ENCODE measurements around the gene IL32.
A peak's percentile ranks its signal among the peaks of the same experiment; 100 is the strongest.
"Not testable (repeated sequence)": the region's sequence is repeated elsewhere in the genome, so short reads cannot be mapped to it uniquely, and the experiment has no call there.

IL32 gene

DNA sequence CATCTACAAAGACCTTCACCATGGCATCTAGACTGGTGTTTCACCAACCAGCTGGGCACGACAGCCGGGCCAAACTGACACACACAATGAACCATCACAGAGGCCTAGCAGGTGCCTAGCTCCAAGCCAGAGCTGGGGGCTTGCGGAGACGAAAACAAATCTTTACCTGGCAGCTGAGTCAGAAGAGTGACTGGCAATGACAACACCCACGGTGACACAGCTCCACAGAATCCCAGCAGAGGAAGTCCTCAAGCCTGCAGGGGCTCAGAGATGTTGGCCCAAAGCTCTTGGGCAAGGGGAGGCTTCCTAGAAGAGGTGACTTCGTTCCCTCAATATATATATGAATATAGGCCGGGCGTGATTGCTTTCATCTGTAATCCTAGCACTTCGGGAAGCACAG lies 13.9 kb upstream of the IL32 start:
- no peak for DNase-seq (ENCODE audit: low spot score)

DNA sequence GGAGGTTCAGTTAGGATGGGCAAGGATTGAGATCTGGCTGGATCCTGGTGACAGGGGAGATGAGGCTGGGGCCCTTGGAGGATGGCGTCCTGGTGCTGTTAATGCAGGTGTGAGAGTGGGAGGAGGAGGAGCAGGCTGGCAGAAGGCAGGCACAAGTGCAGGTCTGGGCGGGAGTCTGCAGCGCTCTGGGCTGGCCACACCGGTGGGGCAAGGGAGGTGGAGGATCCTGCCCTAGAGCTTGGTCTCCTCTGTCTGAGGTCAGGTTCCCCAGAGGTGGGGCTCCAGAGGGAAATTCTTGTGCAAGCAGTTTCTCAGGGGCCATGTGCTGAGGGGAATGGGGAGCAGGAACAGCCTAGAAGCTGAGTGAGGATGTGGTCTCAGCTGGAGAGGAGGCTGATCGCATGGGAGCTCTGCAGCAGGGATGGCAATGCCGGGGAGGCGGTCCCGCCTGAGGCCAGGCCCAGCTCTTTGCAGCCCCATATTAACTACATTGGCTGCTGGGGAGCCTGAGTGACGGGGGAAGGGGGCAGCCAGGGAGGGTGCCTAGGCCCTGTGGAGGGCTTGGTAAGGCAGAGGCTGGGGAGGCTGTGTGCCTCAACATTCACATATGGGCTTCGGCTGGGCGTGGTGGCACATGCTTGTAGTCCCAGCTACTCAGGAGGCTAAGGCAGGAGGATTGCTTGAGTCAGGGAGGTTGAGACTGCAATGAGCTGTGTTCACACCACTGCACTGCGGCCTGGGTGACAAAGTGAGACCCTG lies 12.7 kb upstream of the IL32 start:
- DNase-seq (ENCODE audit: low spot score): not testable (repeated sequence)

DNA sequence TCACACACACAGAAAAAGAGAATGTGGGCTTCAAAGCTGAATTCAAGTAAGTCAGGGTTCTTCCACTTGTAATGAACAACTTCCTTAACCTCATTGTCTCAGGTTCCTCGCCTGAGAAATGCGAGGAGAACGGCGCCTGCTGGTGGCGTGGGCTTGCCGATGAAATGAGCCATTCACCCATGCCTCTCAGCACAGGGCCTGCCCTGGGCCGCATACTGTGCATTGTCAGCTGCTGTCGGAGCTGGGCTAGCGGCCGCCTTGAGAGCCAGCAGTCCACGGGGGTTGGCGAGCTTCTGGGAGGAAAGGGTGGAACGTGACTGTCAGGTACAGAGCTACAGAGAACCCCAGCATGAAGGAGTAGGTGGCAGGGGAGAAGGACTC lies 12.1 kb upstream of the IL32 start:
- DNase-seq (ENCODE audit: low spot score): not testable (repeated sequence)

DNA sequence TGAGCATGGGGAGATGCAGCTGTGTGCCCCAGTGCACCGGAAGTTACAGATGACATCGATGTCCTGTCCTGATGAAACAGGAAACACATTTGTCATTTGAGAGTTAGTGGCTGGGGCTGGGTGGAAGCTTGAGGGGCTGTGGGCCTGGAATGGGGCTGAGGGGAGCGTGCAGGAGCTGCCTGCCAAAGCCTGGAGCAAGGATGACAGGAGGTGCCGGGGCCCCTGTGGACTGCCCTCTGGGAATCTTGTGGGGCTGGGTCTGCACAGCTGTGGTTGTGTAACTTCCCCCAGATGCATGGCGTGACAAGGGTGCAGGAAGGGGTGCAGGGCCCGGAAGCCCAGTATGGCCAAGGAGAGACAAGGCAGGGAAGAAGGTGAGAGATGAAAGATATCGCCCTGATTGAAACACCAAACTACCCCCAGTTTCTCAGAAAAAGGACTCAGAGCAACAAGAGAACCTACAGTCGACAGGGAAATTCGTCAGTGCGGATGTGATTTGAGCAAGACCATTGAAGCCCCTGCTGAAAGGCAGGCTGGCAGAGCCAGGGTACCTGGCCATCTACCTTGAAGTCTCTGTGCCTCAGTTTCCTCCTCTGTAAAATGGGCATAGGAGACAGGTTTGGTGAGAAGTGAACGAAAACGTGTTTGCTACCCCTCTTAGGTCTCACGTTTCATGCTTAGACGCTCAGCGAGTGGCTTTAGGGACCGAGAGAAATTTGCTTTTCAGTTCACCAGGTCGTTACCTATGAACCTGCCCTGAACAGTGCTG lies 10.3 kb upstream of the IL32 start:
- no peak for DNase-seq (ENCODE audit: low spot score)

DNA sequence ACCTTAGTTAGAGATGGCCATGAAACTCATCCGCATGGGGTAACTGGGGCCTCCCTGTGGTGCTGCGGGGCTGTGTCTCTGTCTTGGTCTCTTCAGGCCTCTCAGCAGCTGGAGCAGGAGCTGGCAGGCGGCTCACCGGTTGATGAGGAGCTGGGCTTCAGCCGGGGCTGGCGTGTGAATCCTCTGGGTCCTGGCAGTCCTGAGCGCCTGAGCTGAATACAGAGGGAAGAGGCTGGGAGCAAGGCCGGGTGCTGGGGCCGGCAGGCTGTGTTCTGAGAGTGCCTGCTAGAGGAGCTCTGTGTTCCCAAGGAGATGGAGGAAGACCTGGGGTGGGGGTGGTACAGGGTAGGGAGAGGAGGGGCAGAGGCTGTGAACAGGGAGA lies 9.7 kb upstream of the IL32 start:
- peak; percentile 13 for DNase-seq (ENCODE audit: low spot score)

DNA sequence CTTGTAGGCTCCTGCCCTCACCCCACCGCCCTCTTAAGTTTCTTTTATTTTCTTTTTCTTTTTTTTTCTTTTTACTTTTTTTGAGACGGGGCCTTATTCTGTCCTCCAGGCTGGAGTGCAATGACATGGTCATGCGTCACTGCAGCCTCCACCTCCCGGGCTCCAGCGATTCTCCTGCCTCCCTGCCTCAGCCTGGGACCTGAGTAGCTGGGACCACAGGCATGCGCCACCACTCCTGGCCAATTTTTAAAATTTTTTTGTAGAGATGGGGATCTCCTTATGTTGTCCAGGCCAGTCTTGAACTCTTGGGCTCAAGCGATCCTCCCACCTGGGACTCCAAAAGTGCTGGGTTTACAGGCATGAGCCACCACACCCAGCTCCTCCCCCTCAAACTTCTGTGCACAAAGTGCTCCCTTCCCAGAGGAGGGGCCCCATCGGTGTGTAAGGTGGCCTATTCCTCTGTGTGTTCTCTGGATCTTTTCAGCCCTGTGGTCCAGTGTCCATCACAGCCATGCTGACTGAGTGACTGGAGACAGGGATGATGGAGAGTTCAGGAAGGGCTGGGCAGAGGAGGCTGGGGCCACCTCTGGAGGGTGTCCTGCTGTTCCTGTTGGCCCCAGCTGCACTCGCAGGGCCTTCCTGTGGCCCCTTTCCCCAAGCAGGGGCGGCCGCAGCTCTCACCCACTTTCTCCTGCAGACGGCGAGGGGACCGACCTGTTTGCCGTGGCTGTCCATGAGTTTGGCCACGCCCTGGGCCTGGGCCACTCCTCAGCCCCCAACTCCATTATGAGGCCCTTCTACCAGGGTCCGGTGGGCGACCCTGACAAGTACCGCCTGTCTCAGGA lies 8.9 kb upstream of the IL32 start:
- peak; percentile 3 for DNase-seq (ENCODE audit: low spot score)

DNA sequence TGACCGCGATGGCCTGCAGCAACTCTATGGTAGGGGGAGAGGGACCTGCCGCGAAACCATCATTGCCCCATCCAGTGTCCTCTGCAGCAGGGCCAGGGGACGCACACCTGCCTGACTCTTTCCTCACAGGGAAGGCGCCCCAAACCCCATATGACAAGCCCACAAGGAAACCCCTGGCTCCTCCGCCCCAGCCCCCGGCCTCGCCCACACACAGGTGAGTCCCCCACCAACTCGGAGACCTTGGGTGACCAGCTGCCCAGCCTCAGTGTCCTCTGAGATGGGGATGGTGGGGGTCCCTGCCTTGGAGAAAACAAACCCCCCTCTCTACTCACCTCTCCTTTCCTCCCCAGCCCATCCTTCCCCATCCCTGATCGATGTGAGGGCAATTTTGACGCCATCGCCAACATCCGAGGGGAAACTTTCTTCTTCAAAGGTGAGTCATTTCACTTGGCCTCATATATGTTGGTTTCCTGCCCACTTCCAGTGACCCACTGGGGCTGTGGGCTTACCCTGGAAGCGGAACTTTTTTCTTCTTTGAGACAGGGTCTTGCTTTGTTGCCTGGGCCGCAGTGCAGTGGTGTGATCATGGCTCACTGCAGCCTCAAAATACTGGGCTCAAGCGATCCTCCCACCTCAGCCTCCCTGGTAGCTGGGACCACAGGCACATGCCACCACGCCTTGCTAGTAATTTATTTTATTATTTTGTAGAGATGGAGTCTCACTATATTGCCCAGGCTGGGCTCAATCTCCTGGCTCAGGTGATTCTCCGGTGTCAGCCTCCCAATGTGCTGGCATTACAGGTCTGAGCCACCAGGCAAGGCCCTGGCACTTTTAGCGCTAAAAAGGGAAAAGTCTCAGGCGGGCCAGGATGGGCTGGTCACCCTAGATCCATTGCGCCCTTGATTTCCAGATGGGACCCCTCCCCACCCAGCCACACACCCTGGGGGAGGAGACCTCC lies 8.0 kb upstream of the IL32 start:
- no peak for DNase-seq (ENCODE audit: low spot score)

DNA sequence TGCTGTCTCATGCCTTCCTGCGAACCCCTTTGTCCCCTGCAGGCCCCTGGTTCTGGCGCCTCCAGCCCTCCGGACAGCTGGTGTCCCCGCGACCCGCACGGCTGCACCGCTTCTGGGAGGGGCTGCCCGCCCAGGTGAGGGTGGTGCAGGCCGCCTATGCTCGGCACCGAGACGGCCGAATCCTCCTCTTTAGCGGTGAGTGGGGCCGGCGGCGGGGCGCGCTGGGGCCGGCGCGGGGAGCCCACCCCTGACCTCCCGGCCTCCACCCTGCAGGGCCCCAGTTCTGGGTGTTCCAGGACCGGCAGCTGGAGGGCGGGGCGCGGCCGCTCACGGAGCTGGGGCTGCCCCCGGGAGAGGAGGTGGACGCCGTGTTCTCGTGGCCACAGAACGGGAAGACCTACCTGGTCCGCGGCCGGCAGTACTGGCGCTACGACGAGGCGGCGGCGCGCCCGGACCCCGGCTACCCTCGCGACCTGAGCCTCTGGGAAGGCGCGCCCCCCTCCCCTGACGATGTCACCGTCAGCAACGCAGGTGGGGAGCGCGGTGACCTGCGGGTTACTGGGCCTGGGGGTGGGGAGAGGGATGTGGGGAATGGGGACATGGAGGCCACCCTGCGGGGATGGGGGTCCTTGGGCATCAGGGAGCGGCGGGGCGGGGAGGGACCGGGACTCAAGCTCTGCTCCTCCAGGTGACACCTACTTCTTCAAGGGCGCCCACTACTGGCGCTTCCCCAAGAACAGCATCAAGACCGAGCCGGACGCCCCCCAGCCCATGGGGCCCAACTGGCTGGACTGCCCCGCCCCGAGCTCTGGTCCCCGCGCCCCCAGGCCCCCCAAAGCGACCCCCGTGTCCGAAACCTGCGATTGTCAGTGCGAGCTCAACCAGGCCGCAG lies 7.1 kb upstream of the IL32 start:
- DNase-seq (ENCODE audit: low spot score): peak; percentile 75

DNA sequence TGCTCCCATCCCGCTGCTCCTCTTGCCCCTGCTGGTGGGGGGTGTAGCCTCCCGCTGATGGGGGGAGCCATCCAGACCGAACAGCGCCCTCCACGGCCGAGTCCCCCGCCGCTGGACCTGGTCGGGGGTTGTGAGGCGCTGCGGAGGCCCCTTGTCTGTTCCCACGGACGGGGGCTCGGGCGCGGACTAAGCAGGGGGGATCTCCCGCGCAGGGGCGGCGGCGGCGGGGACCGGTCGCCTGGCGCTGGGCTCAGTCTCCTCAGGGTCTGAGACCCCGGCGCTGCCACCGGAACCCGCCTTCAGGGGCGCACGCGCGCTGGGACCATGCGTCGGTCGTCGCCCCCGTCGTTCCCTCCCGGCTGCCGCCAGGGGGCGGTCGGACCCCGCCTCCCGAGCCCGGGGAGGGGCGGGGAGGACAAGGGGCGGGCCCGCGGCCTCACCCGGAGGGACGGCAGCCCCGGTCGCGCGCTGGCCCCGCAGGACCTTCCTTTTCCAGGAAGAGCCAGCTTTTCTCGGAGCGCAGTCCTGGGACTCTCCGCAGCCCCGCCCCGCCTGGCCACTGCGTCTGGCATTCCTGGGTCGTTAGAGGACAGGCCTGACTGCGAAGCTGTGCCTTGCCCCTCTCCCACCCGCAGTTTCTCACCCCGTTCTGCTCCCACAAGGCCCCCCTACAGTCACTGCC lies 6.3 kb upstream of the IL32 start:
- peak; percentile 97 for DNase-seq (ENCODE audit: low spot score)

DNA sequence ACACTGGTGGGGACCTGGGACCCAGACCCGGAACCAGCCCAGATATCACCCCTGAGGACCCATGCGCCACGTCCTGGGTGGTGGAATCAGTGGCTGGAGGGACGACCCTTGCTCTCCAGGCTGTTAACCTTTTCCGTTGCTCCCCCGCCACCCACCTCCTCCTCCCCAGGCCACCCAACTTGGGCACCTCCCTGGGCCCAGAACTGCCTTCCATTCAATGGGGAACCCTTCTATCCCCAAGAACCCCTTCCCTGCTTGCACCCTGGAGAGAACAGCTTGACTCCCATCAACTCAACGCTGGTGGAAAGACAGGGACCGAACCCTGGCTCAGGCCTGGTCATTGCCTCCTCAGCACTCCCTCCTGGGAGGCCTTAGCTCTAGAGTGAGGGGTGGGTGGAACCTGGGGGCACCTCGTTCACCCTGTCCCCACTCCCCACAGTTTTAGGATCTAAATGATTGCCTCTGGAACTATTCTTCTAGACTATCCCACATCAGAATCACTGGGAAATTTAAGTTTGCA lies 5.7 kb upstream of the IL32 start:
- DNase-seq (ENCODE audit: low spot score): no peak

DNA sequence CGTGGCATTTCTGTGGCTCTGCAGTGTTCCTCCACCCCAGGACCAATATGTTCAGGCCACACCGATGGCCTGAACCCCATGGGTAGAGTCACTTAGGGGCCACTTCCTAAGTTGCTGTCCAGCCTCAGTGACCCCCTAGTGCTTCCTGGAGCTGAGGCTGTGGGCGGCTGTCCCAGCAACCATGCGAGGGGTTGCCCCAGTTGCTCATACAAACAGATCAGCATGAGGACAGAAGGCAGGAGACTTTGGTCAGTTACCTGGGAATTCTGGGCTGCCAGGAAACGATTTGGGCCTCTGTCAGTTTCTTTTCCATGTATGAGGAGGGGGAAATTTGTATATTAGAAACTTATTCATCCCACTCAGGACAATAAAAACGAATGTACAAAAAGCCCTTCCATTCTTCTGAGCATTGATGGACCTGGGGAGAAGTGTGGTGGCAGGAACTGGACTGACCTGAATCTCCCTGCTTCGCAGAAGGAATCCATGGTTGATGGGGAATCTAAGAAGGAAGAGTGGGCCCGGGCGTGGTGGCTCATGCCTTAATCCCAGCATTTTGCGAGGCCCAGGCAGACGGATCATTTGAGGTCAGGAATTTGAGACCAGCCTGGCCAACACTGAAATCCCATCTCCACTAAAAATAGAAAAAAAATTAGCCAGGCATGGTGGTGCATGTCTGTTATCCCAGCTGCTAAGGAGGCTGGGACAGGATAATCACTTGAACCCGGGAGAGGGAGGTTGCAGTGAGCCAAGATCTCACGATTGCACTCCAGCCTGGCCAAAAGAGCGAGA lies 4.9 kb upstream of the IL32 start:
- DNase-seq (ENCODE audit: low spot score): no peak

DNA sequence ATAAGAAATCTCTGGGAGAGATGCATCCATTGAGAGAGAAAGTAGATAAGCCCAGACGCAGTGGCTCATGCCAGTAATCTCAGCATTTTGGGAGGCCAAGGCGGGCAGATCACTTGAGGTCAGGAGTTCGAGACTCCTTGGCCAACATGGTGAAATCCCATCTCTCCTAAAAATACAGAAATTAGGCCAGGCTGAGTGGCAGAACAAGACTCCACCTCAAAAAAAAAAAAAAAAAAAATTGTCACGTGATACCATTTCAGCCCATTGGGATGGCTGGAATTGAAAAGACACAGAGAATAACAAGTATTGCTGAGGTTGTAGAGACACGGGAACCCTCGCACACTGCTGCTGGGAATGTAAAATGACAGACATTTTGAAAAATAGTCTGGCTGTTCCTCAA lies 2.9 kb upstream of the IL32 start:
- DNase-seq (ENCODE audit: low spot score): no peak

DNA sequence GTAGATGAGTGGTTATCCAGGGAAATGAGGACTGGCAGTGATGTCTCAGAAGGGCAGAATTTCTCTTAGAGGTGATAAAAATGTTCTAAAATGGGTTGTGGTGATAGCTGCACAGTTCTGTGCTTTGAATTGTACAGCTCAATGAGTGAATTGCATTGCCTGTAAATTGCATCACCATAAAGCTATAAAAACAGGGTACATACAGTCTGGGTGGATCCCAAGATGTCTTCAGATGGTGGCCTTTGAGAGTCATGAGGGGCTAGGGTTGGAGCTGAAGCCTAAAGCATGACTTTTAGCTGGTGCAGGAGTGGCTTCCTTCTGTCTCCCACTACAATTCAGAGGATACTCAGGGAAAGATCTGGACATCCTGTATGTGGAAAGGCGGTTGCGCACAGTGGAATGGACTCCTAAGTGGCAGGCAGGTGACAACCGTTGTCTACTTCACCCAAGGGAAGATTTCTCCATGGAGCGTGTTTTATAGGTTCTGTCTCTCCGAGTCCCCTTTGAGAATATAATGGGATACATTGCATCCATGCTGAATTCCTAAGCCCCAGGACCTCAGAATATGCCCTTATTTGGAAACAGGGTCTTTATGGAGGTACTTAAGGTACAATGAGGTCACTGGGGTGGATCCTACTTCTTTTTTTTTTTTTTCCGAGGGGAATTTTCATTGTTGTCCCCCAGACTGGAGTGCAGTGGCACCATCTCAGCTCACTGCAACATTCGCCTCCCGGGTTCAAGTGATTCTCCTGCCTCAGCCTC lies 1.6 kb upstream of the IL32 start:
- DNase-seq (ENCODE audit: low spot score): peak; percentile 9

DNA sequence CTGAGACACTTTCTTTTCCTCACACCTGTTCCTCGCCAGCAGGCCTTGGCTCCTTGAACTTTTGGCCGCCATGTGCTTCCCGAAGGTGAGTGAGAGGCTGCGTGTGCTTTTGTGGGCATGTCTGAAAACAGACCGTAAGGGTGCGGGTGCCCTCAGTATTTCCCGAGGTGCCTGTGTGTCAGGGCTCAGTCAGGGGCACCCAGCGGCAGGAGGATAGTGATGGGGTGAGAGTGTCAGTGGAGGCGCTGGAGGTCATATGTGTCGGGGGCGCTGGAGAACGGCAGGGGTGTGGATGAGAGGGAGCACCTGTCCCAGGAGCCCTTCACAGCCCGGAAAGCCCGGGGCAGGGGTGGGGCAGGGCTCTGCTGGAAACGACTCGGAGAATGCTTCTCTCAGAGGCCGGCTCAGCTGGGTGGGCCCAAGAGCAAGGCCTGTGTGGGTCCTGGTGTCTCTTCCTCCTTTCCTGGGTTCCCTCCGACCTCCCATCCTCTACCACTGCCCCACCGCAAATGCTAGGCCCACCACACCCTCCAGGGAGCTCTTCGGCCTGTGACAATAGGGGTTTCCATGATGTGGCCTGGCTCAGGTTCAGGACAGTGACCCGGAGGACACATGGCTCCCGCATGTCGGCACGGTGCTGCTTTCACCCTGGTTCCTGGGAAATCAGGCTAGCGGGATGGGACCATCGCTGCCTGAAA lies 451 bp downstream of the IL32 start:
- DNase-seq (ENCODE audit: low spot score): peak; percentile 7

DNA sequence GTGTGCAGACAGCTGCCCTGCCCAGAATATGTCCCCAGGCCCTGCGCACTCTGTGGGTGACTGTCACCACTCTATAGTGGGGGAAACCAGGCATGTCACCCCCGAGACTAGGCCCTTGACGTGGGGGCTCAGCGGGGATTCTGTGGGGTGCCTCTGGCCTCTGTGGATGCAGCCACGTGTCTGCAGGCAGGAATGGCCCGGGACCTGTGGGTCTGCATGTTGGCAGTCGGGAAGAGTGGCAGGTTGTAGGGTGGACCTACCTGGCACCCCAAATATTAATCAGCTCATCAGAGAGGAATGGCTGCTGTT lies 954 bp downstream of the IL32 start:
- DNase-seq (ENCODE audit: low spot score): no peak

DNA sequence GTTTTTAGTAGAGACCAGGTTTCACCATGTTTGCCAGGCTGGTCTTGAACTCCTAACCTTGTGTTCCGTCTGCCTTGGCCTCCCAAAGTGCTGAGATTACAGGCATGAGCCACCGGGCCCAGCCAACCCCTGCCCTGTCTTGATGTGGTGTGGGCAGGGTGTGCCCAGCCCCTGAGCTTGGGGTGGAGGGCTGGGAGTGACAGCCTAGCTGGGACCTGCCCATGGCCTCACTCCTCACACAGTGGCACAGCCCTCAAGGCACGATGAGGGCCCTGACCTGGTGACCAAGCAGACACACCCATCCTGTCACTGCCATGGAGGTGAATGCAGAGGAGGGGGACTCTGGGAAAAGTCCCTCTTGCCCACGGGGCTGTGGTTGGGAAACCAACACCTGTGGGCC lies 3.0 kb downstream of the IL32 start:
- DNase-seq (ENCODE audit: low spot score): no peak

DNA sequence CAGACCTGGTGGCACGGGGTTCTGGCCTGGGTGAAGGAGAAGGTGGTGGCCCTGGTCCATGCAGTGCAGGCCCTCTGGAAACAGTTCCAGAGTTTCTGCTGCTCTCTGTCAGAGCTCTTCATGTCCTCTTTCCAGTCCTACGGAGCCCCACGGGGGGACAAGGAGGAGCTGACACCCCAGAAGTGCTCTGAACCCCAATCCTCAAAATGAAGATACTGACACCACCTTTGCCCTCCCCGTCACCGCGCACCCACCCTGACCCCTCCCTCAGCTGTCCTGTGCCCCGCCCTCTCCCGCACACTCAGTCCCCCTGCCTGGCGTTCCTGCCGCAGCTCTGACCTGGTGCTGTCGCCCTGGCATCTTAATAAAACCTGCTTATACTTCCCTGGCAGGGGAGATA lies 3.7 kb downstream of the IL32 start:
- DNase-seq (ENCODE audit: low spot score): not testable (repeated sequence)
